ENCODE measurements around the gene BTNL9. TPM values are rescaled to one million over a fixed set of nuclear protein-coding genes. Genes with fewer than 3 reads are reported as not detected.
"Not testable (repeated sequence)": the region's sequence is repeated elsewhere in the genome, so short reads cannot be mapped to it uniquely, and the experiment has no call there.

BTNL9 gene
- total RNA-seq, 1 donor from 2014 or later, result 19.6 TPM

- no peak for DNase-seq
Observed at GRCh38 chr5:181043285-181044092, 3.4 kb downstream of the BTNL9 start.

DNA sequence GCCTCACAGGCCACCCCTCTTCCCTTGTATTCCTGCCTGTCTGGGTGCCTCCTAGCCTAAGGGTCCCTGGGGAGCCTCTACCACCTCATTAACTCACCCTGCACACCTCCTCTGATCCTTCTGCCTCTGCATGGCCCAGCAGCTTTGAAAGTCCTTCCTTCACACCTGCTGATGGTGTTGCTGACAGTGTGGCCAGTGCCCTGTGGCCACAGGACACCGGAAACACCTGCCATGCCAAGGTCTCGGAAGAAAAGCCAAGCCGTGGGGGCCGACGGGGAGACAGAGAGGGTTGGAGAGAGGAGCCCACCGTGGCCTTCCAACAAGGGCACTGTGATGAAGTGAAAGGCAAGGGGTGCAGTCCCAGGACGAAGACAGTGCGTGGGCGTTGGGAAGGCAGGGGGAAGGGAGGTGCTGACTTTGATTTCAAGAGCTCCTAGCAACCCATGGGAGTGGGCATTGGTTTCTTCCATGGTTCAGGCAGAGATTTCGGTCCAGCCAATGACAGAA, 4.1 kb downstream of the BTNL9 start:
- DNase-seq, result no peak

DNA sequence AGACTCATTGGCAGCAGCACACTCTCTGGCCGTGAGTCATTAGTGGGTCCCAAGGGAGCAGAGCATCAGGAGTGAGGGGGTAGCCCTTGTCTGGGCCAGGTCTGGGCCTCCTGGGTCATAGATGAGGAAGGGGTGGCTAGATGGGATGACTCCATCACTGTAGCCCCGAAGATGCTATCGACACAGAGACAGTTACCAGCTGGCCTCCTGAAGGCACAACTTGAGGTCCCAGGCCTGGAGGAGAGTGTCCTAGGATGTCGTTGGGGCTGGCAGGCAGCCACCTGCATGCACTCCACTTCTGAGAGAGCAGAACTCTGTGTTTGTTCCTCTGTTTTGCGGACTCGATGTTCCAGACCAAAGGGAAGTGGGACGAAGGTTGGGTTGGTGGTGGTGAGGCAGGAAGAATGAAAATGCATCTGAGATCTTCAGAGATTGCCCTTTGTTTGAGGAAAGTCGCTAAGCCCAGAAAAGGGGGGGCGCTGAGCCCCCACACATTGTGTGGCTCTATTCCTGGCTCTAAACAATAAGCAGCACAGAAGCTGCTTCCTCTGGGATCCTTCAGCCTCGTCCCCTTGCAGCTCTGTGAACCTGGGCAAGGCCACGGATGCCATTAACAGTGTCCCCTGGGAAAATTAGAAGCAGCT, 4.7 kb downstream of the BTNL9 start:
- DNase-seq, result no peak

DNA sequence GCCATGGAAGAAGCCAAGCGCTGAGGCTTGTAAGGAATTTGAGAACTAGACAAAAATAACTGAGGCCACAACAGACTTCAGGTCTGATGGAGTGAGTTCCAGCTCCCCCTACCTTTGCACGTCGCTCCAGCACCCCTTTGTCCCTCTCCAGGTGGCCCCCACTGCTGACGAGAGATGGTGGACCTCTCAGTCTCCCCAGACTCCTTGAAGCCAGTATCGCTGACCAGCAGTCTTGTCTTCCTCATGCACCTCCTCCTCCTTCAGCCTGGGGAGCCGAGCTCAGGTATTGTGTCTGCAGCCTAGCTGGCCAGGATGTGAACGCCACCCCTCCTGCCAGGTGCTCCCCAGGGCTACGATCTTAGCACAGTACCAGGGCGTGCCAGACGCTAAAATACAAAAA, 5.2 kb downstream of the BTNL9 start:
- DNase-seq, result no peak

DNA sequence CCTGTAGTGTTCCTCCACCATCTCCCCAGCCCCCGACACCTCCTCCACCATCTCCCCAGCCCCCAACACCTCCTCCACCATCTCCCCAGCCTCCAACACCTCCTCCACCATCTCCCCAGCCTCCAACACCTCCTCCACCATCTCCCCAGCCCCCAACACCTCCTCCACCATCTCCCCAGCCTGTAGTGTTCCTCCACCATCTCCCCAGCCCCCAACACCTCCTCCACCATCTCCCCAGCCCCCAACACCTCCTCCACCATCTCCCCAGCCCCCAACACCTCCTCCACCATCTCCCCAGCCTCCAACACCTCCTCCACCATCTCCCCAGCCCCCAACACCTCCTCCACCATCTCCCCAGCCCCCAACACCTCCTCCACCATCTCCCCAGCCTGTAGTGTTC, 5.8 kb downstream of the BTNL9 start:
- not testable (repeated sequence) for DNase-seq

- DNase-seq, result no peak
Observed at GRCh38 chr5:181047288-181047687, 7.2 kb downstream of the BTNL9 start.

GRCh38 chr5:181047921-181048320, 7.9 kb downstream of the BTNL9 start:
- DNase-seq, result no peak

- DNase-seq, result no peak
Observed at GRCh38 chr5:181050016-181050415, 9.9 kb downstream of the BTNL9 start.

DNA sequence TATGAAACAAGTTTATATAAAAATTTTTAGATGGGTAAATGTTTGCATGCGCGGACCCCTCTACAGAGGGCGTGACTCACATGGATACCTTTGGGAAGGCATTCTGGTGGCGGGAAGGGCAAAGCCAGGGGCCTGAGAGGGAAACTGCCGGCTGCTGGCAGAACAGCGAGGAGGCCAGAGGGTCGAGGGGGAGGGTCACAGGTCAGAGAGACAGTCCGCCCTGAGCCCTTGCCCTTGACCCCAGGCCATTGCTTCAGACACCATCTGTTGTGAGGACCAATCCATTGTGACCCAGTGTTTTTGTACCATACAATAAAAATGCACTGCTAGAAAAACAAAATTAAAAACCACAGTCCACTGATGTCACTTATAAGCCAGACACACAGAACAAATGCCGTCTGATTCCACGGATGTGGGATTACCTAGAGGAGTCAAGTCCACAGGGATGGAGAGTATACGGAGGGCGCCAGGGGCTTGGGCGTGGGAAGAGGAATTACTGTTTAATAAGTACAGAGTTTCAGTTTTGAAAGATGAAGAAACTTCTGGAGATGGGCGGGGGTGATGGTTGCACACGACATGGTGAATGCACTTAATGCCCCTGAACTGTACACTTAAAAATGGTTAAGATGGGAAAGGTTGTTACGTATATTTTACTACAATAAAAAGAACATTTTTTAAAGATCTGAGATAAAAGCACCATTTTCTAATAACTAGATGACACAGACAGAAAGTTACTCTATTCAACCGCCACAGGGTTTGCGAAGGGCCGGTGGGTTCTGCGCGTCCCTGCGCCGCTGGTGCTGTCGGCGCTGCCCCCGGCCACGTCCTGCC, 12.0 kb downstream of the BTNL9 start:
- DNase-seq, result no peak

GRCh38 chr5:181052672-181053487, 12.8 kb downstream of the BTNL9 start:
- DNase-seq, result no peak

- DNase-seq, result no peak
Observed at GRCh38 chr5:181053488-181054121, 13.5 kb downstream of the BTNL9 start.

DNA sequence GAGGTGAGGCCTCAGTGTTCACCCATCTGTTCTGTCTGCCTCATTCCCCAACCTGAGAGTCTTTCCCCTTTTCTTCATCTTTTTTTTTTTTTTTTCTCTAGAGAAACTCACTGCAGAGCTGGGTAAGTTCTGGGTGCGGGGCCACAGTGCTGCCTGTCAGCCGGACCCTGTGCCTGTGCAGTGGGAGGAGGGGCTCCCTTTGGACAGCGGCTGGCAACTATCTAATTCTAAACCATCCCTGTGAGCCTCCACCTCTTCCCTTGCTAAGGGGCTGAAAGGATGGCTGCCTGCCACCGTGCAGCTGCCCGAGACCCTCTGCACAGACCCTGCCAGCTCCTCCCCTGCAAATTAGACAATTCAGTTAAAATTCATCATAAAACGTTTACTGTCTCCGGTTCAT, 14.1 kb downstream of the BTNL9 start:
- no peak for DNase-seq

DNA sequence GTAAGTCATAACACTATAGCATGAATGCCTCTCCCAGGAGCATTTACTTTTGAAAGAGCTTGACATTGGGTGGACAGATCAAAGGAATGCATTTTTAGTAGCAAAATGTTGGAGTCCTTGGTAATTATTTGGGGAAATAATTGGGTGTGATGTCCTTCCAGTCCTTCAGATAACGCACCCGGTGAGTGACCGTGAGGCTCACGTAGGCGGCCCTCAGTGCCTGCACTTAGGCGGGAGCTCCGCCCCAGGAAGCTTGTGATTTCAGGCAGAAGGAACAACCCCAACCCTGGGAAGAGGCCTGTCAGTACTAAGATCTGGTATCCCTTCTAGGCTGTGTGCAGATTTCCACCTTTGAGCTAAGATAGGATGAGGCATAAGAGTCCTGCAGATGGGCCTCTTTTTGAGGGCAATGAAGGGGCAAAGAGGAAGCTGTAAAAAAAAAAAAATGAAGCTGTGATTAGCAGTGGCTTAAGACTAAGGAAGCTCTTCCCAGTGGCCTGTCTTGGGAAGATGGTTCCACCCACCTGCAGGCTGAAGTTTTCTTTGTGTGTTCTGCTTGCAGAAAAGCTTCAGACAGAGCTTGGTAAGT, 14.9 kb downstream of the BTNL9 start:
- DNase-seq, result no peak

DNA sequence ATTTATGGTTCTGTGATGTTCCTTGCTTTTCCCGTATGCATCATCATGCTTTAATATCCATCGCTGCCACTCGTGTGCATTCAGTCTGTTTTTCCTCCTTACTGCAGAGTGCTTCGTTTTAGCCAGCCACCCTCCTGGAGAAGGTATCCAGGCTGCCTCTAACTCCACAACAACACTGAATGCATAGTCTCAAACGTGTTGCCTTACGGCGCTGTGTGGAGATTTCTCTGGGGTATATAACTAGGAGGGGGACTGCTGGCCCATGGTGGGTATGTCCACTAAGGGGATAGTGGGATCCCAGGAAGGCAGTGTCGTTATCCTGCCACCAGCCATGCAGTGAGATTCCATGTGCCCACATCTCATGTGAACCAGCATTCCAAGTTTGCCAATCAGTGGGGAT, 16.4 kb downstream of the BTNL9 start:
- DNase-seq, result no peak

DNA sequence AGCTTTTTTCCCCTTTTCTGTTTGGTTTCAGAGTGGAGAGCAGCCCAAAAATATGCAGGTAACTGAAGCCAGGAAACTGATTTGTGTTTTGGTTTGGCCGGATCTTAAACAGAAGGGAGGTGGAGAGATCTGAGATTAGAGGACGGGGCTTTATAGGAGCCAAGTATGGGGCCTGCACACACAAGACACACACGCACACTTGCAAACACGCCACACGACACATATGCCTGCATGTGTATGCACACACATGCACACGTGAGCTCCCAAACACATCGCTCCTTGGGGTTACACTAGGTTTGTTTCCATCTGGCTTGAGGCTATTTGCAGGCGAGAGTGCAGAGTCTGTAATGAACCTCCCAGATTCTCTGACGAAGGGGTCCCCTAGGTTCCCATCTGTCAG, 18.3 kb downstream of the BTNL9 start:
- DNase-seq, result no peak

DNA sequence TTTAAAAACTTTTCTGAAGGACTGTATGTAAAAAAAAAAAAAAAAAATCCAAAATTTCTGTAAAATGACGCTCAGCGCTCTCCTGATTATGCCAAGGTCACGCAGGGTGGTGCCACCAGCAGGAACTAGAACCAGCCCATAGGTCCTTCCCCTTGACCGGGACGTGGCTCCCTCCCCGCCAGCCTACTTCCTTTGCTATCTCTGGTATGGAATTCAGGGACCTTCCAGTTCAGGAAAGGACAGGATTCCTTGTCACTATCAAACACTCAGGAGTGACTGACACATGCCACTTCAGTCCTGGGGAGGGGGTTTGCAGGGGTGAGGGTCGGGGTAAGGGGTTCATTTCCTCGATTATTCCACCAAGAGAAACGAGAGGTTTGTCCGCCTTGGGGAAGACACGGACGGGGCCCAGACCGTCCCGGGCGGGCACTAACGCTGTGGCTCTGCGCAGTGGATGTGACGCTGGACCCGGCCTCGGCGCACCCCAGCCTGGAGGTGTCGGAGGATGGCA, 18.8 kb downstream of the BTNL9 start:
- DNase-seq, result no peak

GRCh38 chr5:181059297-181060230, 19.5 kb downstream of the BTNL9 start:
- DNase-seq, result no peak

DNA sequence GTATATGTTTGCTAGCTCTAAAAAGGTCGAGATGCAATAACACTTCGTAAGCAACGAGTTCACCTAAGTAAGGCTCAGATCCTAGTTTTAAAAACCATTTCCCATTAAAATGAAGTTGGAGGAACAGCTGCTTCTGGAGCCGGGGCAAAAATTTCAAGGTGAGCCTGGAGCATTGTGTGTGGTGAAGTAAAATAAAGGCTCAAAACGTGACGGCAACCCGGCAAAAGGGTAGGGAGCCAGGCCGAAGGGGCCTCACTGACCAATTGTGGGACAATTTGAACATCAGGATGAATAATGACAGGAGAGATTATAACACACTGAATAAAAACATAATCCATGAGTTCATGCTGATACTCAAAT, 20.1 kb downstream of the BTNL9 start:
- no peak for DNase-seq

GRCh38 chr5:181060924-181061323, 20.9 kb downstream of the BTNL9 start:
- DNase-seq, result no peak

- no peak for DNase-seq
Observed at GRCh38 chr5:181061645-181062044, 21.6 kb downstream of the BTNL9 start.
